Gastroesophageal sphincter (tissue), 4 donors: ENCODE measurements around the gene FOXN3. TPM values are rescaled to one million over a fixed set of nuclear protein-coding genes. Genes with fewer than 3 reads are reported as not detected.
A peak's percentile ranks its signal among the peaks of the same experiment; 100 is the strongest.

Experiments used
- ATAC-seq: fragments of 150-250 bp; one replicate; pipeline ENCODE4 v1.9.1; 2016; ENCODE audit warnings: mild to moderate bottlenecking, moderate library complexity
- H3K27ac ChIP-seq, 4 donors: fragments of 200-600 bp; sonication (generic) in 3 of 4; 1 replicate in 3 of 4; 2 replicates in 1 of 4; pipeline ENCODE4 v1.5.1; 2016 to 2019
- H3K27me3 ChIP-seq: fragments of 200-600 bp; sonication (generic); one replicate; pipeline ENCODE4 v1.5.1; 2019
- H3K36me3 ChIP-seq, 2 donors: fragments of 200-600 bp; sonication (generic); one replicate each; pipeline ENCODE4 v1.5.1; 2019; ENCODE audit warnings: control low read depth in 1 of 2
- H3K4me1 ChIP-seq, 3 donors: fragments of 200-600 bp; sonication (generic); 1 replicate in 2 of 3; 2 replicates in 1 of 3; pipeline ENCODE4 v1.5.1; 2016 to 2019; ENCODE audit warnings: control low read depth in 2 of 3
- H3K4me3 ChIP-seq, 2 donors: fragments of 200-600 bp; sonication (generic); one replicate each; pipeline ENCODE4 v1.5.1; 2019; ENCODE audit warnings: mild to moderate bottlenecking in 1 of 2, moderate library complexity in 1 of 2
- H3K9me3 ChIP-seq, 3 donors: fragments of 200-600 bp; sonication (generic); one replicate each; pipeline ENCODE4 v1.5.1; 2017 to 2019; ENCODE audit warnings: control low read depth in 2 of 3
- EP300 ChIP-seq: sonication (generic); formaldehyde crosslinking; IDR thresholded peaks from one replicate; pipeline ENCODE4 v1.6.1; 2017; ENCODE audit warnings: antibody characterized with exemption, mild to moderate bottlenecking
- POLR2A ChIP-seq, 2 donors: fragments of 450-650 bp; IDR thresholded peaks; one replicate each; pipeline ENCODE4 v1.6.1; 2017; ENCODE audit warnings: antibody characterized with exemption in 2 of 2, mild to moderate bottlenecking in 2 of 2, moderate library complexity in 1 of 2
- POLR2AphosphoS5 ChIP-seq: sonication (generic); formaldehyde crosslinking; IDR thresholded peaks from one replicate; pipeline ENCODE4 v1.6.1; 2017; ENCODE audit warnings: antibody characterized with exemption
- WGBS, 2 donors: methylation state at CpG; one replicate each; pipeline ENCODE4 v1.1.5; 2018; ENCODE audit warnings: low coverage in 1 of 2; 5-methylcytosine and 5-hydroxymethylcytosine counted together
- total RNA-seq, 4 donors: library from RNA; depleted of rRNA; stranded (reverse); fragments of >200 nt; gene quantifications; one replicate each; pipeline ENCODE4 v1.1.0, GENCODE V29; 2016
- TF ChIP-seq, protein P1 (sequence below), 4 experiments: fragments of 200-600 bp in 2 of 4; fragments of 450-650 bp in 2 of 4; sonication (generic) in 1 of 4; IDR thresholded peaks; one replicate each; pipeline ENCODE4 v1.5.1; 2017 to 2019; ENCODE audit warnings: antibody characterized with exemption in 4 of 4, mild to moderate bottlenecking in 2 of 4, moderate library complexity in 2 of 4

Gene FOXN3
- total RNA-seq, 4 donors from 2014 or later, result 116 to 172 (median 136) TPM

DNA sequence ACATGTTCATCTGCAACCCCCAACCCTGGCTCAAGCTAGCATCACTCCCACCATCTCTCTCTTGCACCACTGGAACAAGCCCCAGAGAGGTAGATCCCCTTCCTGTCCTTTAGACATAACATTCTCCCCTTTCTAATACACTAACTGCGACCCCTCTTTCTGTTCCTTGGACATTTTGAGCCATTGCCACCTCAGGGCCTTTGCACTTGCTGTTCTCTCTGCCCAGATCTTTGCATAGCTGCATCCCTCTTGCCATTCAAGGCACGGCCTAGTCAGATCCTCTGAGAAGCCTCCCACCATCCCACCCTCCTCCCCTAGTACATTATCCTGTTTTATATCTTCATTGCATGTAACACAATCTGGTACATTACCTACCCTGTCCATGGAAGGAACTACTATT lies 16.5 kb downstream of the FOXN3 start:
- Histone ChIP-seq H3K9me3 (no peaks in the 10 kb centered on the region), H3K27me3 (no peaks in the 10 kb centered on the region), H3K27ac (peak overlapping the region in 1 of 4 donors; percentile 58), H3K4me3 (no peak overlapping the region), H3K4me1 (peaks cover 0 to 71% (median 7%) of the 10 kb centered on the region in 3 donors), H3K36me3 (peaks cover 0 to 11% of the 10 kb centered on the region in 2 donors)
- TF ChIP-seq POLR2A (IDR thresholded peaks at IDR 0.05), result no peak
- TF ChIP-seq, protein P1, sequence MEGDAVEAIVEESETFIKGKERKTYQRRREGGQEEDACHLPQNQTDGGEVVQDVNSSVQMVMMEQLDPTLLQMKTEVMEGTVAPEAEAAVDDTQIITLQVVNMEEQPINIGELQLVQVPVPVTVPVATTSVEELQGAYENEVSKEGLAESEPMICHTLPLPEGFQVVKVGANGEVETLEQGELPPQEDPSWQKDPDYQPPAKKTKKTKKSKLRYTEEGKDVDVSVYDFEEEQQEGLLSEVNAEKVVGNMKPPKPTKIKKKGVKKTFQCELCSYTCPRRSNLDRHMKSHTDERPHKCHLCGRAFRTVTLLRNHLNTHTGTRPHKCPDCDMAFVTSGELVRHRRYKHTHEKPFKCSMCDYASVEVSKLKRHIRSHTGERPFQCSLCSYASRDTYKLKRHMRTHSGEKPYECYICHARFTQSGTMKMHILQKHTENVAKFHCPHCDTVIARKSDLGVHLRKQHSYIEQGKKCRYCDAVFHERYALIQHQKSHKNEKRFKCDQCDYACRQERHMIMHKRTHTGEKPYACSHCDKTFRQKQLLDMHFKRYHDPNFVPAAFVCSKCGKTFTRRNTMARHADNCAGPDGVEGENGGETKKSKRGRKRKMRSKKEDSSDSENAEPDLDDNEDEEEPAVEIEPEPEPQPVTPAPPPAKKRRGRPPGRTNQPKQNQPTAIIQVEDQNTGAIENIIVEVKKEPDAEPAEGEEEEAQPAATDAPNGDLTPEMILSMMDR (IDR thresholded peaks at IDR 0.05), result no peak
- no peak for TF ChIP-seq EP300
- TF ChIP-seq POLR2AphosphoS5, result no peak
- no peak for ATAC-seq
- 100% methylated on average over 2 of the region's 2 CpGs for WGBS, 2 donors

DNA sequence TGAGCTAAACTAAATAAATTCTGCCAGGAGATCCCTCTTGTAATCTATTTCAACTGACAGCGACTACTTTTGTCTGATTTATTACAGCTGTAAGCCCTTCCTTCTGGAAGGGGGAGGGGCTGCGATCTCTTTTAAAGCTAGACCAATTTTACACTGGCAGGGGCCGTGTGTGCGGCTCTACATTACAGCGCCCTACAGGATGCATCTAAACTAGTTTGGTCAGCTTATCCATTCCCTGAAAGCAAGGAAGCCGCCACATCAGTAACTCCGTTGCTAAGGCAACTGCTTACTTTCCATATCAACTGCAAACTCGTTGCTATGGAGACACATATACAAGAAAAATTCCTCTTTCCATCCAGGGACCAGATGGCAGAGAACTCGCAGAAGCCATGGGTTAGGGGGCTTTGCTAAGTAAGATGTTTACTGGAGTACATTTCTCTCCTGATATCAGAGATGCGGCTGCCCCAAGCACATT lies 17.4 kb downstream of the FOXN3 start:
- ATAC-seq, result peak; percentile 48
- Histone ChIP-seq H3K36me3 (peaks cover 0 to 2% of the 10 kb centered on the region in 2 donors), H3K4me3 (no peak overlapping the region), H3K27ac (peak overlapping the region in 3 of 4 donors; percentile 19 to 58 (median 52)), H3K27me3 (no peaks in the 10 kb centered on the region), H3K4me1 (peaks cover 0 to 76% (median 7%) of the 10 kb centered on the region in 3 donors), H3K9me3 (no peaks in the 10 kb centered on the region)
- TF ChIP-seq EP300, result no peak
- TF ChIP-seq POLR2A (IDR thresholded peaks at IDR 0.05), result no peak
- TF ChIP-seq, protein P1 (IDR thresholded peaks at IDR 0.05), result no peak
- no peak for TF ChIP-seq POLR2AphosphoS5
- 2 to 4% methylated on average over 9 of the region's 10 CpGs for WGBS, 2 donors

DNA sequence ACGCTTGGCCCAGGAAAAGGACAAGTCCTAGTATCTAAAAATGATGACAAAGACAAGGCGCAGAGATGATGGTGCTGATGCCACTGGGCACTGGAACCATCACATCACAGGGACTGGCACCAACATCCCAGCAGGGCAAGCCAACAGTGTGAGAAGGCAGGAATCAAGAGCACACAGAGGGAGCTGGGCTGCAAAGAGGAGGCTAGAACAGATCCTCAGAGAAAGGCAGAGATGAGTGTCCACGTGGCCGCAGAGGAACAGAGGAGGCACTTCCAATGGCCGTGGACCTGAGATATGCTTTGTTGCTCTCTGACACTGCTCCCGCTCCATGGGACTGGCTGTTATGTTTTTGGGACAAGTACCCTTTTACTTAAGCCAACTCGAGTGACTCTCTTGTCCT lies 17.9 kb downstream of the FOXN3 start:
- Histone ChIP-seq H3K27ac (peak overlapping the region in 3 of 4 donors; percentile 19 to 58 (median 52)), H3K27me3 (no peaks in the 10 kb centered on the region), H3K36me3 (no peaks in the 10 kb centered on the region), H3K4me1 (peaks cover 0 to 80% (median 7%) of the 10 kb centered on the region in 3 donors), H3K9me3 (no peaks in the 10 kb centered on the region), H3K4me3 (no peak overlapping the region)
- TF ChIP-seq, protein P1 (IDR thresholded peaks at IDR 0.05), result no peak
- TF ChIP-seq EP300 (no peak), POLR2A (IDR thresholded peaks at IDR 0.05) (no peak), POLR2AphosphoS5 (no peak)
- 22 to 33% methylated on average over 5 to 6 of the region's 7 CpGs for WGBS, 2 donors
- no peak for ATAC-seq

DNA sequence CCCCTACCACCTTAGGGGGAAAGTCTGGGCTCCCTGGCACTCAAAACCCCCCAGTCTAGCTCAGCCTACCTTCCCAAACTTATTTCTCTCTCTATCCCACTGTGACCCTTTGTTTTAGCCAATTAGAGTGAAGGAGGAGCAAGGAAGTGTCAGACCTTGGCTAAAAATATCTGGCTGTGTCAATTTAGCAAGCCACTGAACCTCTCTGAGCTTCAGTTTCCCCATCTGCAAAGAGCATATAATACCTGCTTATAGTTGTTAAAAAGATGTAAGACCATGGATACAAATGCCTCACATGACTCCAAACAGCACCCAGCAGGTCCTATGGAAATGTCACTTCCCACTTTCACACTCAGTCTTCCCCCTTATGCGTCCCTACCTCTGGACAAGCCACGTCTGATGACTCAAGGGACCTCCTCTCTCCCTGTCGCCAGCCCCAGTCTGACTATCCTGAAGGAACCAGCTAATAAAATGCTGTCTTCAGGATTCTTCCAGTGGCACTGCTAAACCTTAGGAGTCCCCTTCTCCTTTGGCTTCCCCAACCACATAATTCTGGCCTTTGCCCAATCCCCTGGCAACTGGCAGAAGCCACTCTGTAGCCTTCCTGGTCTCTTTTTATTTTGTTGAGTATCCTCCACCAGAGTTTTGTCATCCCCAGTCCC lies 19.3 kb downstream of the FOXN3 start:
- no peak for TF ChIP-seq EP300
- no peak for TF ChIP-seq POLR2A (IDR thresholded peaks at IDR 0.05)
- TF ChIP-seq, protein P1 (IDR thresholded peaks at IDR 0.05), result no peak
- TF ChIP-seq POLR2AphosphoS5, result no peak

DNA sequence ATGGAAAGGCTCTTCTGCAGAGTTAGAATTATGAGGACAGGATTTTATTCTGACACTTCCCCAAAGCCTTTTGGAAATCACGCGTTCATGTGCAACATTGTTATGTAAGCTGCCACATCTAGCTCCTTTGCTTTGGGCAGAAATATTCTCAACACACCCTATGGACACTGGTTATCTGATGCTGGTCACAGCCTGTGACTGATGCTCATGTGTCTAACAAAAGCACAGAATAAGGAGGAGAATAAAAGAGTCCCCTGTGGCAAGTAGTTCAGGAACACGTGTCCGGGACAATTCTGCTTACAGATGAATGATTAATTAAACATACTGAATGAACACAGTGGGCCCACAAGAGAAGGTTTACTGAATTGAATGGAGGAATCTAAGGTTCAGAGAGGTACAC lies 22.1 kb downstream of the FOXN3 start:
- peaks cover 0 to 80% (median 12%) of the 10 kb centered on the region in 3 donors for H3K4me1 ChIP-seq
- H3K4me3 ChIP-seq, result no peak overlapping the region
- WGBS, 2 donors, result 34 to 36% methylated on average over 4 of the region's 4 CpGs
- TF ChIP-seq EP300, result no peak
- TF ChIP-seq, protein P1 (IDR thresholded peaks at IDR 0.05), result no peak
- TF ChIP-seq POLR2AphosphoS5, result no peak
- no peak for TF ChIP-seq POLR2A (IDR thresholded peaks at IDR 0.05)
- no peaks in the 10 kb centered on the region for H3K36me3 ChIP-seq
- no peaks in the 10 kb centered on the region for H3K9me3 ChIP-seq
- ATAC-seq, result no peak
- H3K27ac ChIP-seq, result peak overlapping the region in 2 of 4 donors; percentile 1 to 46
- no peaks in the 10 kb centered on the region for H3K27me3 ChIP-seq

More for the DNA sequence above, 19.3 kb downstream of the FOXN3 start:
- whole genome bisulfite sequencing, 2 donors, result 79 to 100% methylated on average over 1 to 3 of the region's 3 CpGs
- peaks cover 0 to 80% (median 7%) of the 10 kb centered on the region in 3 donors for H3K4me1 ChIP-seq
- H3K4me3 ChIP-seq, result no peak overlapping the region
- ATAC-seq, result no peak
- H3K9me3 ChIP-seq, result no peaks in the 10 kb centered on the region
- H3K27me3 ChIP-seq, result no peaks in the 10 kb centered on the region
- H3K36me3 ChIP-seq, result no peaks in the 10 kb centered on the region
- H3K27ac ChIP-seq, result no peak overlapping the region
